NCI-H1105 treated with DMSO at 0.1 percent for 48 hours (cell line): ENCODE results near the gene EXTL2.
"Not testable (repeated sequence)": the region's sequence is repeated elsewhere in the genome, so short reads cannot be mapped to it uniquely, and the experiment has no call there.

Experiments
- DNase-seq: peaks from one replicate; lab custom pipeline; 2025; lab: John Stamatoyannopoulos, UW

The EXTL2 gene, protein sequence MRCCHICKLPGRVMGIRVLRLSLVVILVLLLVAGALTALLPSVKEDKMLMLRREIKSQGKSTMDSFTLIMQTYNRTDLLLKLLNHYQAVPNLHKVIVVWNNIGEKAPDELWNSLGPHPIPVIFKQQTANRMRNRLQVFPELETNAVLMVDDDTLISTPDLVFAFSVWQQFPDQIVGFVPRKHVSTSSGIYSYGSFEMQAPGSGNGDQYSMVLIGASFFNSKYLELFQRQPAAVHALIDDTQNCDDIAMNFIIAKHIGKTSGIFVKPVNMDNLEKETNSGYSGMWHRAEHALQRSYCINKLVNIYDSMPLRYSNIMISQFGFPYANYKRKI

DNA sequence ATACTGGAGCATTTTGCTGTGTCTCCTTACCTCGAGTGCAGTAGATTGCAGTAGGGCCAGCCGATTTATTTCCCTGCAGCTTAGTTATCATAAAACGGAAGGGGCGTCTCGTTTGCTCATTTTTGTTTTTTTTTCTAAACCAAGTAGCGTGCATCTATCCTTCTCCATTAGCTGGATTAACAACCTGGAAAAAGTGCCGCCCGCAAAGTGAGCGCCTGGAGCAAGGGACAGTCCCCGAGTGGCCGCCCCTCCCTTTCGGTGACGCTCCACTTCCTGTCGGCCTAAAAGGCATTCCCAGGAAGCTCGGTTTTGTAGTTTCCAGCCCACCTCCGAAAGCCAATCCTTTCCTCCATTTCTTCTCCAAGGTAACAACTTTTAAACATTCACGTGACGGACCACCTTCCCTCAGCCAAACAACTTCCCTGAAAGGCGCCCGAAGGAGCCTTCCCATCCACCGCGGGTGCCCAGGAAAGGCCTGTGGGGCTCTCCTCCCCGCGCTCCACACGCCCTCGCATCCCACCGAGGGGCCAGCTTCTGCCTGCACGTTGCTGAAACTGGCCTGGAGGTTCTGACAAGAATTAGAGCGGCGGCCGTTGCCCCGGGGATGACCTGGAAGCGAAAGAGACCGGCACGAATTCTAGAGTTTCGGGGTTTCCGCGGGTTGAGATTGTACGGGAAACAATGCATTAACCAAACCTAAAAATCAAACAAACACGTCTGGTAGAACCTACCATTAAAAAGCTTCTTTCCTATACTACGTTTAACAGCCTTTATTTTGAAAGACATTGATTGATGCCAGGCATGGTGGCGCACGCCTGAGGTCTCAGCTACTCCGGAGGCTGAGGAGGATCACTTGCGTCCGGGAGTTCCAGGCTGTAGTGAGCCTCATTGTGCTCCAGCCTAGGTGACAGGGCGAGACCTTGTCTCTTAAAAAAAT, at the start of gene EXTL2:
TSS of gene EXTL2 (minus strand) at position 240 of the 937 bp plus-strand sequence. CDS start 6,085 bp downstream, outside the sequence.
- peak; percentile 97 for DNase-seq

DNA sequence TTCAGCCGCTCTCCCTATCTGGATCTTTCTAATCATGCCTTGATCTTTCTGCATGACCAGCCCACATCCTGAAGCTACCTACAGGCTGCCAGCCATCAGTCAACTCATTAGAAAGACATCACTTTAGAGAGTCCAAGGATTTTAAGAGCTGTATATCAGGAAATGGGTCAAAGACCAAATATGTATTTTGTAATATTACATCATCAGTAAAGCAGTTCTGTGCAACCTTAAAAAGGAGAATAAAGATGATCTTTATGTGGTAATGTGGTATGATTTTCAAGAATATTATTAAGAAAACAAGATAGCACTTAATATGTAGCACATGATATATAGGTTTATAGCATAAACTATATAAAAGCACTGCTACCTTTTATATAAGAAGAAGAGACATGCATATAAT, 48.9 kb upstream of the EXTL2 start:
- no peak for DNase-seq

DNA sequence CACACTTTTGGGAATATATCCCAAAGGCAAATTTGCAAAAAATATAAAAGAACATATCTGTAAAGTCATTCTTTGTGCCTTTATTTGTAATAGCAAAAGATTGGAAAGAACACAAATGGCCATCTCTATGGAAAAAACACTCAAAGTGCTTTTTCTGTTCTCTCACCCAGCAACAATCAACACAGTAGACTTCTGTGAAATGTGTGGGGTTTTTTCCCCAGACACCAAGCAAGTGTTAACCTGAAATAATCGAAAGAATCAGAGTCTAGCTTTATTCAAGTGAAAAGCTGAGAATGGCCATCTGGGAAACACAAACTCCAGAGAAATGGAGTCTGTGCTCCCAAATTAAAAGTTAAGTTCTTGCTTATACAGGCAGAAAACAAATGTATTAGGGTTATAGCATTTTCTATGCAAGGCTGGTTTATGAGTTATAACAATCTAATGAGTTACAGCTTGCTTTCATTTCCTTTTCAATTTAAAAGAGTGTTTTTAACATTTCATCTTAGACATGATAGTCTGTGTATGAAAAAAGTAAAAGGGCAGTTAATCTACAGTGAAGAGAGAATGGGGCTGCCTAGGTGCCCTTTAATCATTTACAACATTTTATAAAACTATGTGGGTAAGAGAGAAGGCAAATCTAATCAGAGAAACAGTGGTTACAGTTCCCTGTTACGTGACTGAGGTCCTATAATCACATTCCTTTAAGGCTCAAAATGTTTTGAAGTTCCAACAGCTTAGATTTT, 47.8 kb upstream of the EXTL2 start:
- no peak for DNase-seq

DNA sequence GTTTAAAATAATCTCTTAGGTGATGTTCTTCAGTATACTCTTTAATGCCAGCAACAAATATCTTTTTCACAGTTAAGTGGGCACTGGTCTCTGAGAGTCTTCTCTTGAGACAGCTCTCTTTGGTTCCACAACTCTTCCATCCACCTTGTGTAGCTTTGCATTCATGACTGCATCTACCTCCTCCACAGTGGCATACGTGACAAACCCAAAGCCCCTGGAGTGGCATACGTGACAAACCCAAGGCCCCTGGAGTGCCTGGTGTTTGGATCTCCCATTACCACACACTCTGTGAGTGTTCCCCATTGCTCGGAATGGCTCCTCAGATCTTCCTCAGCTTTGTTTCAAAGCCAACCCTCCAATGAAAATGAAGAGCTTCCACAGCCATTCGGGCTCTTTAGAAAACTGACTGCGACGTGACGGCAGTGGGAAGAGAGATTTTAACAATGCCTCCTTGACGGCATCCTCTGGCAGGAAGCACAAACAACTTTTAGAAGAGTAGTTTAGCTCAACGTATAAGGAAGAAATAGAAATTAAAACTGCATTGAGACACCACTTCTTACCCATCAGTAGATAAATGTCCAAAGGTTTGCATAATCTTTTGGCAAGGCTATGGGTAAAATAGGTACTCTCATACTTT, 47.1 kb upstream of the EXTL2 start:
- no peak for DNase-seq

DNA sequence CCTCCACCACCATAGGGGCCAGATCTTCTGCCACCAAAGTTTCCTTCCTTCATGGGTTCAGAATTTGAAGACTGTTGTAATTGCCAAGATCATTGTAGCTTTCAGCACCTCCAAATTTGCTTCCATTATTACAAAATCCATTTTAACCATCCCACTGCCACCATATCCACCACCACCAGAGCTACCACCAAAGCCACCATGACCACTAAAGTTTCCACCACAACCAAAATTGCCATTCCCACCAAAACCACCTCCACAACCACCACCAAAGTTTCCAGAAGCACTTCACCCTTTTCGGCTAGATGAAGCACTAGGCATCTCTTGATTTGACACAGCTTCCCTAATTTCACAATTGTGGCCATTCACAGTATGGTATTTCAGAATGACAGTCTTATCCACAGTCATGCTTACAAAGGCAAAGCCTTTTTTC, 46.5 kb upstream of the EXTL2 start:
- no peak for DNase-seq

DNA sequence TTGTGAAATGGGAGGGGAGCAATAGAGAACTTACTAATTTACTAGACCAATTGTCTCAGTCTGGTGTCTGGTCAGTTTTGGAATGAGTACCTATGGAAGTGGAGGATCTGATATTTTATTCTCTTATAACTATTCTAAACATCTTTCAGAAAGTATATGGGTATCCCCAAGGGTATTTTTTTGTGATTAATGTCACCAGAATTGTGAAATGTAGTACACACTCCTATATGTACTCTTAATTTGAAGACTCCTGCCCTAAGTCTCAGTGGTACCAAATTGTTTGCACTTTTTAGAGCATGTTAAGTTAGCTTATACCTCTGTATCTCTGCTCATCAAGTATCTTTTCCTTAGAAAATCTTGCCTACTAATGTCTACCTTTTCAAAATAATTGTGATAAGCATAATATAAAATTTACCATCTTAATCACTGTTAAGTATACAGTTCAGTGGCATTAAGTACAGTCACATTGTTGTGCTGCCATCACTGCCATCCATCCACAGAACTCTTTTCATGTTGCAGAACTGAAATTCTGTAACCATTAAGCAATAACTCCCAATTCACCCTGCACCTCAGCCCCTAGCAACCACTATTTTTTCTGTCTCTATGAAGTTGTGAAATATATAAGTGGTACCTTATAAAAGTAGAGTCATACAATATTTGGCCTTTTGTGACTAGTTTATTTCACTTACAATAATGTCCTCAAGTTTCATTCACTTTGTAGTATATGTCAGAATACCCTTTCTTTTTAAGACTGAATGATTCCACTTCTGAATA, 41.7 kb upstream of the EXTL2 start:
- no peak for DNase-seq

DNA sequence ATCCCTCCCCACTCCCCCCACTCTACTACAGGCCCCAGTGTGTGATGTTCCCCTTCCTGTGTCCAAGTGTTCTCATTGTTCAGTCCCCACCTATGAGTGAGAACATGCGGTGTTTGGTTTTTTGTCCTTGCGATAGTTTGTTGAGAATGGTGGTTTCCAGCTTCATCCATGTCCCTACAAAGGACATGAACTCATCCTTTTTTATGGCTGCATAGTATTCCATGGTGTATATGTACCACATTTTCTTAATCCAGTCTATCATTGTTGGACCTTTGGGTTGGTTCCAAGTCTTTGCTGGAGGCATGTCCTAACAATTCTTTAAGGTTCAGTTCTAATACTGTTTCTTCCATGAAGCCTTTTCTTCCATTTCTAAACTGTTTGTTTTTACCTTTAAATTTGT, 38.9 kb upstream of the EXTL2 start:
- DNase-seq, result not testable (repeated sequence)

DNA sequence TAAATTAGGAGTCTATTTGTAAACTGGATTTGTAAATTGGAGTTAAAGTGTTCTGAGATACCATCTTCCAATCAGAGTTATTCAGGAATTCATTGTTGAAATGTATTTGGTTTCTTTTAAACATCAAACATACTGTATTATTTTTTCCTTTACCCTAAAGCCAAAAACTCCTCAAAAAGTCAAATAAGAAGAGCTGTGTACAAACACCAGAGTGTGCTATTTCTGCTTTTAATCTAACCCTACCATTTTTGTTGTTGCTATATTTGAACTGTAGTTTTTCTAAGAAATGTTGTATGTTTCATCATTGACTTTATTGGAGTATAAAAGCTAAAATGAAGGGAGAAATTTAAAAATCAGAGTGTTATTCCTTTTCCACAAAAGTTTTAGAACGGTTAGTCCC, 37.1 kb upstream of the EXTL2 start:
- no peak for DNase-seq

DNA sequence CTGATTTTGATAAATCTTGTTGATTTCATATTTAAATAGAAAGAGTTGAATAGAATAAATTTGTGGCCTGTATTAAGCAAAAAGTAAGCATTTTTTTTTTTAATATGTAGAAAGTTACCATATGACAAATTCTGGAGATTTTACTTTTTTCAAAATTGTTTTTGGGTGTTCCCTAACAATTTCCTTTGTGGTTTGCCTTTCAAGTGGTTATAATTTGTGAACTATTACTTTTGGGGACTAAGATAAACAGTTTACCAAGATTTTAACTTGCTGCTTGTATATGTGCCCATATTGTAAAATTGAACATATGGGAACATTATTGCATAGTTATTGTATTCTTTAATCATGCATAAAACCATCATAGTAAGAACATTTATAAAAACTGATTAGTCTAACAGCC, 35.9 kb upstream of the EXTL2 start:
- DNase-seq, result no peak

DNA sequence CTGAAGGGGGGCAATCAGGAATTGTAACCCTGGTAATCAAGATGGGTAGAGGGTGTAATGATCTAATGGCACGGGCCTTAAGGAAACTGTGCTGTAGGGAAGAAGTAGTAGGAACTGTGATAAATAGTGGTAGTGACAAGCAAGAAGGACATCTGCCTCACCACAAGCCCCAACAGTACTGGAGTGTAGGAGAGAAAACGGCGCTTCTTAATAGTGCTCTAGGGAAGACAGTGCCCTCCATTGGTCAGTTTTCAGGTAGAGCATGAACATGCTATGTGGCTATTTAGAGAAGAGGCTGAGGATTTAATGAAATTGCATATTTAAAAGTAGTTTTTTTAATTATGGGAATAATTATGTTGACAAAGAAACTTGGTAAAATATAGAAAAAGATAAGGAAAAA, 33.5 kb upstream of the EXTL2 start:
- DNase-seq, result no peak

DNA sequence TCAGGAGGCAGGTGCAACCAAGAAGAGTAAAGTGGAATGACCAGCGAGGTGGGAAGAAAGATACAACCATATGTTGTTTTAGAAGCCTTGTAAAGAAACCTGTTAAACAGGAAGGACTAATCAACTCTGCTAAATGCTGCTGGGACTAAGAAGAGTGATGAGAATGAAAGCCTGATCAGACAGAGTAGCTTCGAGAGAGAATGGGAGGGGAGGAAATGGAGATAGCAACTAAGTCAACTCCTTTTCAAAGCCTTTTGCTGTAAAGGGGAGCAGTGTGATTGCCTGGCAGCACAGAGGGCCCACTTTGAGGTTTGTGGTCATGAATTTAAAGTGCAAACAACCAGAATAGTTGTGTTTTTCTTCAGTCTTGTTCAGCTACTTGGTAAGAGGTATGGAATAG, 32.6 kb upstream of the EXTL2 start:
- no peak for DNase-seq

DNA sequence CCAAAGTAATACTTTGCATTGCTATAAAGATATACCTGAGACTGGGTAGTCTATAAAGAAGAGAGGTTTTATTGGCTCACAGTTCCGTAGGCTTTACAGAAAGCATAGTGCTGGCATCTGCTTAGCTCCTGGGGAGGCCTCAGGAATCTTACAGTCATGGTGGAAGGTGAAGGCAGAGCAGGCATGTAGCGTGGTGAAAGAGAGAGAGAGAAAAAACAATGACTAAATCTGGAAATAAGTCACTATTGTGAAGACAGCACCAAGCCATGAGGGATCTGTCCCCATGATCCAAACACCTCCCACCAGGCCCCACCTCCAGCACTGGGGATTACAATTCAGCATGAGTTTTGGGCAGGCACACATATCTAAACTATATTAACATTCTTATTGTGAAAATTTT, 31.6 kb upstream of the EXTL2 start:
- DNase-seq, result no peak

DNA sequence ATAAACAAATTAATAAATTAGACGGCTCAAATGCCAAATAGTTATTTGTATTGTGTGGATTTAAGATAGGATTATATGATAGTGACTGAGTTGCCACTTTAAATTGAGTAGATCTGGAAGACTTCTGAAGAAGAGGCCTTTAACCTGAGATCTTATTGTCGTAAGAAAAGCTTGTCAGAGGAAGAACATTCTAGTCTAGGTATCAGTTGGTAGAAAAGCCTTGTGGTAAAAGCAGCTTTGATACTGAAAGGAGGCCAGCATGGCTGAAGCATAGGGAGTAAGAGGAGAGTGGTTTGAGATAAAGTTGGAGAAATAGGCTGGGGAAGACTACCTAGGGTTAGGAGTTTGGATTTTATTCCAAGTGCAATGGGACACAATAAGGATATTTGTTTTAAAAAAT, 30.3 kb upstream of the EXTL2 start:
- DNase-seq, result no peak

DNA sequence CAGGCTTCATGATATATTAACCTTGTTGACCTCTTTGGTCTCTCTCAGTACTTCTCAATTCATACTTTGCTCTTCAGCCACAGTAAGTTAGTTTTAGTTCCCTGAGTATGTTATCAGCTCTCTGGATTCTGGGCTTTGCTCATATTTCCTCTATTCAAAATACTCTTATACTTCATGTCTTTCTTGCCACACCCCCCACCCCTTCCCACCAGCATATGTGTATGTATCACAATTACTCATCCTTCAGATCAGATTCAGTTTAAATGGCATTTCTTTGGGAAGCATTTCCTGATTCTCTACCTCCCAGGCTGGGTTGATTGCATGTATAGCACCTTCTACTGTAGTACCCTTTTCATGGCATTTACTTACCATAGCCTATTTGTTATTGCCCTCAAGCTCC, 29.6 kb upstream of the EXTL2 start:
- no peak for DNase-seq

DNA sequence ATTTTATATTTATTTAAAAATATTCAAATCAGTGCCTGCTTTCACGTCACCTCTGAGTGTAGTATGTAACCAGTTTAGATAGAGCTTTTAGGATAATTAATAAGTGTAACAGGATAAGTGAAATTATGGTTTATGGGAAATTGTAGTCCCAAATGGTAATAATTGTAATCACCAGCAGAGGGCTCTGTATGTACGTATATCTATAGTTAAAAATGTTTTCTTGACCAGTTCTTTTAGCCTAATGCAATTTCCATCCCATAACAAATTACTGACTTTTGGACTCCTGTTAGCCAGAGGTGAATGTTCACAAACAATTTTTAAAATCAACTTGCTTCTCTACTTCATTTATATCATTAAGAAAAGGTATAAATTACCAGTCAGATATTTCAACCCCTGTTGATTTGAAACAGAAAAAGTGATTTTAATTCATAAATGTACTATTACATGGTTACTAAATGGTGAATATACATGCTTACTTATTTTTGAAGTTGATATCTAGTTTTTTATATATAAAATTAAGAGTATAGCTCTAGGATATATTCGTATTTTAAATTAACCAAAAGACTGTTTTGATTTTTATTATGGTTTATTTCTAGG, 26.6 kb upstream of the EXTL2 start:
- DNase-seq, result peak; percentile 73

DNA sequence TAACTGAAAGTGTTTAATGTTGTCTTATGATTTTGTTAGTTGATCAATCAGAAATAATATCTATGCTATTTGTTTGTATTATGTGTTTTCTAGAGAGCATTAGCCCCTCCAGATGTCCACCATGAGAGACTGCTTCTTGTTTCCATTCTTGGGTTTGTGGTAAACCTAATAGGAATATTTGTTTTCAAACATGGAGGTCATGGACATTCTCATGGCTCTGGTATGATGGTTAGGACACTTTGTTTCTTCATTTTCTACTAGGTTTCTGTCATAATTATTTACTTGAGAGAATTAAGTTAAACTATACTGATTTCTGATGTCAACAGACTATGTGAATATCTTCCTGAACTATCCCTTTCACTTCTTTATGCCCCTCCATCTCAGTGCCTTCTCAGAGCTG, 17.4 kb upstream of the EXTL2 start:
- DNase-seq, result no peak

DNA sequence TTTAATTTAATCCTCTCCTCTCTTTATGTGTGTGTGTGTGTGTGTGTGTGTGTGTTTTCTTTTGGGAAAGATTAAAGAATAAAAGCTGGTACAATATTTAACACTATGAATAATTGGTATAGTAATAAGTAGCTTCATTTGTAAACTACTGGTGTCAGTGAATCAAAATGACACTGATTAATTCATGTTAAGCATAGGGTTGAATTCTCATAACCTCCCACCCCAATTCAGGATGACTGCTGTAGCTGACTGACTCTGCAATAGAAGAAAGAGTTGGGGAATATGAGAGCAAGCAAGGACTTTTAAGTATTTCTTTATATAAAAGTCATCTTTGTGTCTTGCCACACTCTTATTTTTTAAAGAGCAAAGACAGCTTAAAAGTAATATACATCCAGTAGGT, 14.4 kb upstream of the EXTL2 start:
- DNase-seq, result no peak

DNA sequence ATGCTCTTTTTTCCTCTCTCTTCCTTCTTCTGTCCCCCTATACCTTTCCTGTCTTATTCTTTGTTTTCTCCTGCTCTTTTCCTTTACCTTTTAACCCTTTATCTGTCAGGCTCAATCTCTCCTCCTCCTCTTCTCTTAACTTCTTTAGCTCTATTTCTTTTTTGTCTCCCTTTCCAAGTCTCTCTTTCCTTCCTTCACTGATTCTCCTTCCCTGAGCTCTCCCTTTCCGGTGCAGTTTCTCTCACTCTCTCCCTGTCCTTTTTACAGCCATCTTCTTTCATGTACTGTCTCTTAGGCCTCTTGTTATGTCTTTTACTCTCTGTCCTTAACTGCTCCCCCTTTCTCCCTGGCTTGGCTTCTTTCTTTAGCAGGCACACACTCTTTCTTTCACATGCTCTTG, 13.2 kb upstream of the EXTL2 start:
- no peak for DNase-seq

DNA sequence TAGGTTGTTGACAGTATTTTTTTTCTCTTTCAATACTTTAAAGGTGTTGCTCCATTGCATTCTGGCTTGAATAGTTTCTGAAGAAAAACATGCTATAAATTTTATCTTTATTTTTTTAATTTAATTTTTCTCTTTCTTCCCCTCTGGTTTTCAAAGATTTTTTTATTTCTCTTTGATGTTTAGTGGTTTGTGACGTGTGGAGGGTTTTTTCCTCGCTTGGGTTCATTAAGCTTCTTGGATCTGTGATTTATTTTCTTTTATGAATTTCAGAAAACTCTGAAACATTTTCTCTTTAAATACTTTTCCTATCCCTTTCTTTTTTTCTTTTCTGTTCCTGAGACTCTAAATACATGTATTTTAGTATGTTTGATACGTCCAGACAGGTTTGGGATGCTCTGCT, 10.5 kb upstream of the EXTL2 start:
- DNase-seq, result no peak

DNA sequence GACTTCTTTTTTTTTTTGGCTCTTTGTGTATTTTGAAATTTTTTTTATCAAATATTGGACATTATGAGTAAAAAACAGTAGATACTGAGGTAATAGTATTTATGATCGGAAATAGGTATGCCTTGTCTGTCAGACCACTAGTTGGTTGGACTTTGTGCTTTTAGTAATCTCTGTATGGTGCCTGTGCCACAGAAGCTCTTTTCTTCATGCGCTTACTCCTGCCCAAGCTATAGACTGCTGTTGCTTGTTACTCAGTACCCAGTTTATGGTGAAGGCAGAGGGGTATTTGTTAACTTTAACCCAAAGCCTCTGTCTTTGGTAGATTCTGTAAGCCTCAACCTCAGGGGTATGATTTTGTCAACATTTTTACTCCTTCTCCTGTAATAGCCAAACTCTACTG, 9.9 kb upstream of the EXTL2 start:
- no peak for DNase-seq

DNA sequence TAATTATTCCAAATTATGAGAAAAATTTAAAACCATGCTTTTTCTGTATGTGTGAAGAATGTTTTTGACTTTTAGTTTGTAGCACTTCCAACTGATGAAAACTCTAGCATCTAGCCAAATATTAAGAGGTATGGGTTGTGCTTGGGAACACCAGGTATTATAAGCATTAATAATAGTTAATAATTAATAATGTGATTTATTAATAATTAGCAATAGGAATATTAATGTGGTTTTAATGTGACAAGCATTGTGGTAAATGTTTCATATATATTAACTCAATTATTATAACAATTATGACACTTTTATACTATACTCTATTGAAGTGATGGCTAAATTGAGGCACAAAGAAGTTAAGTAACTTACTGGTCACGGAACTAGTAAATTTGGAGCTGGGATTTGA, 9.1 kb upstream of the EXTL2 start:
- DNase-seq, result no peak
